ENCODE data around the gene RAB1B.
"Not testable (repeated sequence)": the region's sequence is repeated elsewhere in the genome, so short reads cannot be mapped to it uniquely, and the experiment has no call there.

Gene RAB1B

GRCh38 chr11:66309475-66309874, 41.0 kb downstream of the RAB1B start:
- DNase-seq (ENCODE audit: low spot score), result no peak

- DNase-seq (ENCODE audit: low spot score), result no peak
Measured at GRCh38 chr11:66310324-66310723, 41.9 kb downstream of the RAB1B start.

- DNase-seq (ENCODE audit: low spot score), result not testable (repeated sequence)
Measured at GRCh38 chr11:66310803-66311440, 42.5 kb downstream of the RAB1B start.

- DNase-seq (ENCODE audit: low spot score), result no peak
Measured at GRCh38 chr11:66311470-66311964, 43.1 kb downstream of the RAB1B start.

- DNase-seq (ENCODE audit: low spot score), result peak; percentile 88
Measured at GRCh38 chr11:66311965-66312548, 43.6 kb downstream of the RAB1B start.

GRCh38 chr11:66312549-66313320, 44.3 kb downstream of the RAB1B start:
- DNase-seq (ENCODE audit: low spot score), result peak; percentile 97

GRCh38 chr11:66313321-66314185, 45.1 kb downstream of the RAB1B start:
- no peak for DNase-seq (ENCODE audit: low spot score)

GRCh38 chr11:66314186-66314501, 45.7 kb downstream of the RAB1B start:
- DNase-seq (ENCODE audit: low spot score), result no peak

- no peak for DNase-seq (ENCODE audit: low spot score)
Measured at GRCh38 chr11:66314561-66315497, 46.4 kb downstream of the RAB1B start.

GRCh38 chr11:66315498-66315885, 47.1 kb downstream of the RAB1B start:
- no peak for DNase-seq (ENCODE audit: low spot score)

- DNase-seq (ENCODE audit: low spot score), result no peak
Measured at GRCh38 chr11:66315921-66316811, 47.7 kb downstream of the RAB1B start.

GRCh38 chr11:66316849-66317251, 48.4 kb downstream of the RAB1B start, which contains the start of gene CD248:
TSS of gene CD248 (minus strand) at chr11:66317044. CDS start at chr11:66317027, 17 bp downstream.
- no peak for DNase-seq (ENCODE audit: low spot score)

- DNase-seq (ENCODE audit: low spot score), result no peak
Measured at GRCh38 chr11:66317322-66317722, 48.9 kb downstream of the RAB1B start.

GRCh38 chr11:66317723-66318599, 49.5 kb downstream of the RAB1B start:
- no peak for DNase-seq (ENCODE audit: low spot score)

GRCh38 chr11:66318600-66318970, 50.1 kb downstream of the RAB1B start:
- DNase-seq (ENCODE audit: low spot score), result no peak

- DNase-seq (ENCODE audit: low spot score), result not testable (repeated sequence)
Measured at GRCh38 chr11:66320289-66320688, 51.9 kb downstream of the RAB1B start.

GRCh38 chr11:66320748-66321147, 52.3 kb downstream of the RAB1B start:
- not testable (repeated sequence) for DNase-seq (ENCODE audit: low spot score)

GRCh38 chr11:66321606-66322005, 53.2 kb downstream of the RAB1B start:
- DNase-seq (ENCODE audit: low spot score), result no peak
